GM11168 (cell line): ENCODE results near the gene ASB18.

Experiments used
- in situ Hi-C: fragments of 300-500 bp; cut with MboI; formaldehyde crosslinking; loops from one replicate; pipeline ENCODE4 v1.12.0; 2022; ENCODE audit warnings: low sequenced_read_pairs; ENCODE audit not compliant: unreplicated experiment

The ASB18 gene

GRCh38 chr2:236166796-236167296 lies 97.4 kb downstream of the ASB18 start:
- in situ Hi-C loops: no loop called here

DNA sequence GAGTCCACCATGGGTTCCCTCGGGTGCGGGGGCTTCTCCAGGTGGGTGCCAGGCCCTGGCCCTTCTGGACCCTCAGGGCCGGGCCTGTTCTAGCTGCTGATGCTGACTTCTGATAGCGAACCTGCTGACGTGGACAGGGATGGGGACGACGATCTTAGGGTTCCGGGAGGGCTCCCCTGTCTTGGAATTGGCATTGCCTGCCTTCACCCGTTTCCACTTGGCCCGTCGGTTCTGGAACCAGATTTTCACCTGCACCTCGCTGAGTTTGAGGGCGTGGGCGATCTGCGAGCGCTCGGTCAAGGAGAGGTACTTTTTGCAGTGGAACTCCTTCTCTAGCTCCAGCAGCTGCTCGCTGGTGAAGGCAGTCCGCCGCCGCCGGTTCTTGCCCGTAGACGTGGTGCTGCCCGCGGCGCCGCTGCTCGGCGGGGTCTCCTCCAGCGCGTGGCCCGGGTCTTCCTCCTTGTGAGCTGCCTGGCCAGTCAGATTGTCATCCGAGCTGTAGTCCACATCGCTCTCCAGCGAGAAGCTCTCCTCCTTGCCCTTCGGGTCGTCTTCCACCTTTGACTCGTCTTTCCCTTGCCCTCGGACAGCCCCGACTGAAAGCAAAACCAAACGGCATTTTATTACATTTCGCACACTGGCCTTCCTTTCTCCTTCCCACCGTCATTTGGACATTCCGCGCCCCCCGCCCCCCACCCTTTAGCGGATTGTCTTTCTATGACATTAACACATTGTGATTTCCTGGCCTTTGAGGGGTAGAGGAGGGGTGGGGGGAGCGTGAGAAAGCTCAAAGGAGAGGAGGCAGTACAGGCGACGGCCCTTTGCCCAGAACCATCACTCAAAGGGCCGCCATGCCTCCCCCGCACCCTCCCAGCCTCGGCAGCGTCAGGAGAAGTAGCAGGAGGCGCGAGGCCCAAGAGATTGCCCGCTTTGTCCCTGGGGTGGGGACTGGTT lies 98.1 kb downstream of the ASB18 start:
- in situ Hi-C loops: no loop called here

DNA sequence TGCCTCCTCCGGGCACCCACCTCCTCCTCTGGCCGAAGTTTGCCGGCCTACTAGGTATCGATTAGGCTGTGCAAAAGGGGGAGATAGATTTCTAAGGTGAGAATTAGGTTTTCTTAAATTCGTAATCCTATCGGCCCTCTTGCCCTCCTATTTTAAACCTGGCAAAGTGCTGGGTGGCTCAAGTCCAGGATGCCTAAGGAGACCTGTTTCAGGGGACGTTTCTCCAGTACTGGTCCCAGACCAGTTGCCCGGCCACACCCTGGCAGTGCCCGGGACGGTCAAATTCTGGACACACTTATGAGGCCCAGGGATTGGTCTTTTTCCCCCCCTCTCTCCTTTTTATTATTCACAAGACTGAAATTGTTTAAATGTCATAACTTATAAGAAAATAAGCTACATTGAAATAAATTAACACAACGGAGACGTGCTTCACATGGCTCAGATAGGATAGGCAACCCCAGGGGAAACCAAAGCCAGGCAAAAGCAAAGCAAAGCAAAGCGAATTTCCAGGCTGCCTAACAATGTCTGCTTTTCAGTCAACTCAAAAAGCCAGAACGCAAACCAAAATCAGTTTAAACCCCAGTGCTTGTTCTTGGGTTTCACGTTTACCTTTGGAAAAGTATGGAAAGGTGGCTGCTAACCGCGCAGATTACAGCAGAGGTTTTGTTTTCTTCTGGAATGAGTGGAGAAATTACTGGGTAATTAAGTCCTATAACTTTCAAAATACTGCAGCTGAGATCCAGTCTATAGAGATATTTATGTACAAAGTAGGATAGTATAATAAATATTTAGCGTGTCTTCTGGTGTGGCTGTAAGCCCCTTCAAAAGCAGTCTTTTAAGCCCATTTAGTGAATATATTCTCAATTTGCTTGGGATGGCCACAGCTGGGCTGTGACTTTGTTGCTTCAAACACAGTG lies 99.0 kb downstream of the ASB18 start:
- in situ Hi-C loops: no loop called here

GRCh38 chr2:236164201-236164924 lies 99.8 kb downstream of the ASB18 start:
- in situ Hi-C loops: no loop called here

DNA sequence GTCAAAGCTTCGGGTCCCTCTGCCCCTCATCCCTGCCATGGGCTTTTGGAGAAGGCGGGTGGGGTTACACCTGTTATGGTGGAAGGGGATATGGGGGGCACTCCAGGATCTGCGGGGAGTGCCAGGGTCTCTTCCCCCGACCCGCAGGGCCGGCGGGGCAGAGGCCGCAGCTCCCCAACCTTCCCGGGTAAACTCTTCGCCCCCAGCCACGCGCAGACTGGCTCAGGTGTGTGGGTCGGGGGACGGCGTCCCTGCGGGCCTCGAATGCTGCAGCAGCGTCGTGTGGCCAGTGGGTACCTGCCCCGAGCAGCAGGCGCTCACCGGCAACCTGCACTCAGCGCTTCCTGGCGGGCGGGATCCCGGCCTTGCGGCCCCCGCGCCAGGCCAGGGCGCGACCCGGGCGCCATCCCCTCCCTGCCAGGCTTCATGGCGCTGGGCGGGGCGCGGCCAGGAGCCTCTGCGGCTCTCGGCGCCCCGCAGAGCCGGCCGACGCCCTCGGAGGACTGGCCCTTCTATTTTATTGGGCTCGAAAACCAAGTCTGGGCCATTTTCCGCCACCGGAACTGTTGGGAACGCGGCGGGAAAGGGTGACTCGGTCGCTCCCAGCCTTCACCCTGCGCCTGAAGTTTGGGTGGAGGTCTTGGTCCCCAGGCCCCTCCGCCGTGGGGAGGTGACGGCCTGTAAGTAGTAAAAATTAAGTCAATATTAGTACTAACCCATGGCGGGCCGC lies 100.6 kb downstream of the ASB18 start:
- in situ Hi-C loops: no loop called here

DNA sequence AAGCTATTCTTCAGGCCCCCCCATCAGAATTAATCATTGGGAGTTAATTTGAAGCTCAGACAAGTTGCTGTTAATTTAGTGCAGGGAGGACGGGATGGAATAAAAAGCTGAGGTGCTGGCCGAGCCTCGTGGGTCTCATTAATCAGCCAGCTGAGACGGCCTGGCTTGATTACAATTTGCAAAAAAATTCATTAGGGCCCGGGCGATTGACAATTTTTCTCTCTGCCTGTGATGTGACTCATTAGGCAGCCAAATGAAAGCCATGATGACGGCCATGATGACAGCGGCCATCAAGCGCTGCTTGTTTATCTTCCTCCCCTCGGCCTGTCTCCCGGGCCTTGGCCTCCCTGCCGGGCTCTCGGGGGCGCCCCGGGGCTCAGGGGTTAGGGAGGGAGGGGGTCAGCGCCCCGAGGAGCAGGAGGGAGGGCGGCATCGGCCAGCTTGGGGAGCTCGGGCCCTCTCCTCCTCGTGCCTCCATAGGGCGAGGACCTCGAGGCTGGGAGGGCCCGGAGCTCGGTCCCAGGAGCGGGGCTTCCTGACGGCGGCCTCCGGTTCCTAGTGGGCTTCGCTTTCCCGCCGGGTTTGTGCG lies 101.2 kb downstream of the ASB18 start:
- in situ Hi-C loops: no loop called here

DNA sequence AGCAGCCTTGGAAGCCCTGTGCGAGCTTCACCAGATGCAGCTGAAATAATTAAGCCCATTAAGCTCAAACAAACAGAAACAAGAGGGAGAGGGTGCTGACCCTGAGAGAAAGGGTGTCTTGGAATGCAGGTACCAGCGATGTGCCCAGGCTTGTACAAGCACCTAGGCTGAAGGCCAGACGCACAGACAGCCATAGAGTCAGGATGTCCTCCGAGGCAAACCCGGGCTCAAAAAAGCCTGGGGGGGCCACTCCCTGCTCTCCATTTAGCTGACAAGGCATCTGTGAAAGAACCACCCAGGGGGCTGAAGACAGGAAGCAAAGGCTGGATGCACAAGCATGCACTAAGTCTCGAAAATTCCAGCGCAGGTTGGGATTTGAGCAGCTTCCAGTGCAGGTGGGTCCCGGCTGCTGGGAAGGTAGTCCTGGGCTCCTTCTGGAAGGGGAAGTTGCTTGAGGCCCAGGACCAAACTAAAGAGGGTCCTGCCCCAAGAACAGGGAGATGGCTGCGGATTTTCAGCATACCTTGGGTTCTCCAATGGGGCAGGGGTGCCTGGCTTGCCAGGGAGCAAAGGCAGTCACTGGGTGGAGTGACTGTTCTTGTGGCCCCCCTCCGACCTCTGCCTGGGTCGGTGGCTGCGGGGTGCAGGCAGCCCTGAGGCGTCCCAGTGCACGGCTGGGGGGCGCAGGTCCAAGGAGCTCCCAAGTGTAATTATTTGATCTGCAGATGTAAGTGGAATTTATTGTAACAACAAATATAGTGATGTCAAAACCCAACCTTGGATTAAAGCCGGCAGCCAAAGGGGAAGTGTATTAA lies 102.0 kb downstream of the ASB18 start:
- in situ Hi-C loops: no loop called here

DNA sequence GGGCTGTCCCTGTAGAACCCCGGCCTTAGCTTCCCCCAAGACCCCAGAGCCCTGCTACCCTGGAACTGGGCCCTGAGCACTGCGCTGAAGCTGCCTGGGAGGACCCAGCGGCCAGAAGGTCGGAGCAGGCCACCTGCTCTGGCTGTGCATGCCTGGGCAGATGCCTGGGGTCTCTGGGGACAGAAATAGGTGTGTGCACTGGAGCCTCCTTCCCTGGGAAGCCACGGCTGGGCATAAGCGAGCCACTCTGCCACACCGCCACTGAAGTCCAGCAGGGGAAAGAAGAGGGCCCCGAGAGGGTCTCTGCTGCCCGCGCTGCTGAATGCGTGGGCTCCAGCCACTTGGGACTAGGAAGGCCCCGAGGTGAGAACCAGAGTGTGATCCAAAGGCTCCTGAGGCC lies 102.7 kb downstream of the ASB18 start:
- in situ Hi-C loops: no loop called here

DNA sequence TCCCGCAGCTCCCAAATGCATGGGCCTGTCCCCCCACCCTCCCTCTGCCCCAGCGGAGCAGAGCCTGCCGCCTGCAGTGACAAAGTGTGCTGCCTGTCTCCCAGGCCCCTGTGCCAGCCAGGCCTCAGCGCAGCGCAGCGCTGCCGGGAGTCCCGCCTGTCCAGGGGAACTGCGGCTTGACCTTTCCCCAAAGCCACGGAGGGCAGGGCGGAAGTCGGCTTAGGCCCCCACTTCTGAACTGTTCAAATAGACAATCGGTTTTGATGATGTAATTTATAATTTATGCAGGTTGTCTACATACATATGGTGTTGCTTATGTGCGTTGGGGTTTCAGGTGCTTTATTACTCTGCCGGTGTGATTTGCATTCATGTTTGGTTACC lies 103.1 kb downstream of the ASB18 start:
- in situ Hi-C loops: no loop called here

DNA sequence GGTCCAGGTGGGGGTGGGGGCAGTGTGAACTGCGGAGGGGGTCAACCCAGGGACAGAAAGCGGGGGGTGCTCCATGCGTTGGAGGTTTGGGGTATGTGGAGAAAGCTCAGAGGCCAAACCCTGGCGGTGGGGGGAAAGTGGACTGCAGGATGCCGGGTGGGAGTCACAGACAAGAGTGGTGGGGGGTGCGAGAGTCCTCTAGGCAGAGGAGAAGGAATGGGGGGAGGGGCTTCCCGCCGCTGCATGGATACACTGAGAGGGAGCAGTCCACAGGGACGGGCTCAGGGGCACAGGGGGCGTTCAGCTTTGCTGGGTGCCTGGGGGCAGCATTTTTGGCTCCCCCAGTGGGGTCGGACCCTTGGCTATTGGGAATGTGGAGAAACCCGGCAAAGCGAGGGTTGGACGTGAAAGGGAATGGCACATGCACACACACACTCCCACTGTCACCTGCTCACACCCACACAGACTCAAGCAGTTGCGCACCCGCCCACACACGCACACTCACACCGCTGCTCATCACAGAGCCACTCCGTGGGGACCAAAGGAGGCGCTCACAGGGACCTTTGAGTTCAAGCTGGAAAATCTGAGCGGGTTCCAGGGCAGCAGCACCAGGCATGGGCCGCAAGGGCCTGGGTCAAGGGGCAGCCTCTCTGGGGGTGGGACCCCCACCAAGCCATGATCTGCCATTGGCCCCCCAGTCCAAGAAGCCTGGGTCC lies 103.7 kb downstream of the ASB18 start:
- in situ Hi-C loops: no loop called here

DNA sequence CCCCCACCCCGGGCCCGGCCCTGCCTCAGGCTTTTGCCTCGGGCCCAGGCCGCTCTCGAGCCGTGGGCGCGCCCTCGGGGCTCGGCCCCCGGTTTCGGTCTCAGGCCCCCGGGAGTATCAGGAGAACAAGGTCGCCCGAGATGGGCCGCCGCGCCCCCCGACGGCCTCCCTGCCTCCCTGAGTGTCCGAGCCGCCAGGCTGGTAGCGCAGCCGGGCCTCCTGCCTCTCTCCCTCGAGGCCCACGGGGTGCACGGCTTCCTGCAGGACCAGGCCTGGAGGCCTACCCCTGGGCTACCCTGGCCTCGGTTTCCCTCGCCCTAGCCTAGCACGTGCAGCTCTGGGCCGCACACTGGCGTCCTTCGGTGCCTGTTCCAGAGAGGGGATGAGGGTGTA lies 104.4 kb downstream of the ASB18 start:
- in situ Hi-C loops: no loop called here

DNA sequence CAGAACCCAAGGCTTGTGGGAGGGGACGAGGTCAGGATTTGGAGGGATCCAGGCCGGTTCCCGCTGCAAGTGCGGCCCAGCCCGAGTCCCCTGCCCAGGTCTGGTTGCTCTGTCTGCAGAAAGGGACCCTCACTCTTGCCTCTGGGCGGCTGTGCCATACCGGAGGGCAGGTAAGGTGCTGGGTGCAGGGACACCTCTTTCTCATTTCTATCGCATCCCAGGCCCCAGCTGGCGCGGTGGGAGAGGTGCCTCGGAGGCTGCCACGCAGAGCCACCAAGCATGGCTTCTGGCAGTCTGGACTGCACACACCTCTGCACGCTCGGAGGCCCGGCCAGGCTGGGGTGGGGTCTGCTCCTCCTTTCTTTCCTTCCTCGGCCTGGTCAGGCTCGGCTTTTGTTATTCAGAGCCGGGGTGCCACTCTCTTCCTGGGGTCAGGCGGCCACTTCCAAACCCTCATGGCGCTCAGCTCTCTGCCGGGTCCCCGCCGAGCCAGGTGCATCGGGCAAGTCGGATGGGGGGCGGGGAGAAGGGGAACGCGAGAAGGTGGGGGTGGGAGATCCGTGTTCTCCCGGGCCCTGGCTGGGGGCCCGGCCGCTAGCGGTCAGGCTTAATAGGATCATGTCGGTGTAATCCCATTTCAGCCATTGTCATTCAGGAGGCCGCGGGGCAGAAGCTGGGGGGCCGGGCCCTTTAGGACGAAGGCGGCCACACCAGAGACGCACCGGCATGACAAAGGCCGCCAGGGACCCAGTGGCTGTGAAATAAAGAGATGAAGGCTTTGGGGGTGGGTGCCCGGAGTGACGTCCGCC lies 105.0 kb downstream of the ASB18 start:
- in situ Hi-C loops: no loop called here

GRCh38 chr2:236157815-236158498 lies 106.2 kb downstream of the ASB18 start:
- in situ Hi-C loops: no loop called here

DNA sequence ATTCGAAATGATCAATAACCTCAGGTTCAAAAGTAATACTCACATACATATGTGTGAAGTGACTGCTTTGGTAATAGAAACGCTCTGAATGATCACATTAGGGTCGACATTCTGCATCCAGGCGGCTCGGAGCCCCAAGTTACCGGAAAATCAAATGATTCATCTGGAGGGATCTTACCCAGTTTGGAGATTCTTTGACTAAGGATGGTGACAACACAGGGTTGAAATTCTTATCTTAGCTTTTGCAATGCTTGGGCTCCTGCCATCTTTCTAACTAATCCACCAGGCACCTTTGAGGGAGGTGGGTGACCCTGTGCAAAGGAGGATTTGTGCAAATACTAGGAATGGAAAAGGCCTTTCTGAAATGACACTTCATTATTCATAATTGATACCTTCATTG lies 106.8 kb downstream of the ASB18 start:
- in situ Hi-C loops: no loop called here

DNA sequence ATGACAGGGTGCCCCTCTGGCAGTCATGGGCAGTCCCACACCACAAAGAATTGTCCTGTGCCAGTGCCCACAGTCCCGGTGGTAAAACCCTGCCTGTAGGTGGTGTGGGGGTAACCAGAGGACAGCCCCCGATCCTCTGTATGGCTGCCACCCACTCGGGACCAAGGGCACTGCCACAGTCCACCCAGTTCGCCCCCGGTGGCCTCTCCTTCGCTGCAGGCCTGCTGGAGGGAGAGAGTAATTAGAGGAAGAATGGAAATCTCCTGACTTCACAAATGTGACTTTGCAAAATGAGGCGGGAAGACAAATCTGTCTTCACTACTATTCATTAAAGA lies 107.4 kb downstream of the ASB18 start:
- in situ Hi-C loops: no loop called here

DNA sequence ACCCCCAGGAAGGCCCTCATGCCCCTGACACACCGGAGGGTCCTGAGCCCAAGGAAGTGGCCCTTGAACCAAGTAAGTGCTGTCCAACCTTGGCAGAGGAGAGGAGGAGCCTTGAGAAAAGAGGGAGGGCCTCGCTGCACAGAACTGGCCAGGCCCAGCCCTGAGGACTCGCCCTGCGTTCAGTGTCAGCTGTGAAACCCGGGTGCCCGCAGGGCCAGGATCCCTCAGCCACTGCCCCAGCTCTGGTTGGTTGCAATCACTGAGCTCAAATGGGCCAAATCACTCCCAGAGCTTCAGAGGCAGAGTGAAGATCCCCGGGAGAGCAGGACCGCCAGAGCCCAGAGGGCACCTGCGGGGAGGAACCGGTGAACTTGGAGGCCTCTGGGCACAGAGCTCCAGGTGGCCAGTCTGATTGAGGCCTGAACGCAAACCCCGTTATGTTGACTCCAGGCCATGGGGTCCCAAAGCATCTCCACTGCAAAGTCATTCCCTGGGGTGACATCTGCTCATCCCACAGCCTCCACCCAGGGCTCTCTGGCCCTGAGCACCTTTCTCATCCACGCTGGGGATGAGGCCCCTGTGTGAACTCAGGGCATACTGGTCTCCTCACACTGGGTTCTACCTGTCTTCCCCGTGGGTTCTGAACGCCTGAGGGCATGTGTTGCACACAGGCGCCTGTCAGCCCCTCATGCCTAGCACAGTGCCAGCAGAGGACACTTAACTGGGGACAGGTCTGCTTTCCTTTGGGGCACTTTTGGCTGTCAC lies 107.9 kb downstream of the ASB18 start:
- in situ Hi-C loops: no loop called here
